PC-9 (cell line): ENCODE results near the gene STXBP5L. TPM values are rescaled to one million over a fixed set of nuclear protein-coding genes. Genes with fewer than 3 reads are reported as not detected.

ENCODE experiments used
- Bru-seq: library from RNA; stranded (reverse); fragments of 400-500 nt; gene quantifications from one replicate; lab custom pipeline; 2021; lab: Mats Ljungman, UMichigan
- BruChase-seq, 2 experiments: library from RNA; stranded (reverse); fragments of 400-500 nt; gene quantifications; one replicate each; lab custom pipeline; 2021; lab: Mats Ljungman, UMichigan
- BruUV-seq: library from RNA; stranded (reverse); fragments of 400-500 nt; replicated peaks from 2 replicates; lab custom pipeline; 2021; lab: Mats Ljungman, UMichigan
- CTCF ChIA-PET: fragments of 300-600 bp; sonication (Branson Sonifier 250); formaldehyde crosslinking; loops from one replicate; lab custom pipeline; 2022; ENCODE audit warnings: antibody characterized with exemption; lab: Charles Lee
- POLR2A ChIA-PET: fragments of 300-600 bp; sonication (Branson Sonifier 250); formaldehyde crosslinking; loops from one replicate; lab custom pipeline; 2022; ENCODE audit warnings: antibody characterized with exemption; ENCODE audit not compliant: unreplicated experiment; lab: Charles Lee
- DNase-seq, 2 experiments: peaks; one replicate each; pipeline versions ENCODE4 v3.0.0 to v3.0.0-alpha.2; 2015 to 2022; ENCODE audit warnings: mixed read lengths in 1 of 2
- H2AFZ ChIP-seq: fragments of 200-600 bp; sonication (generic); 2 replicates; pipeline ENCODE4 v1.8.1; 2017; ENCODE audit warnings: antibody characterized with exemption
- H3F3A ChIP-seq: fragments of 200-600 bp; sonication (generic); 2 replicates; pipeline ENCODE4 v1.8.1; 2017; ENCODE audit warnings: antibody characterized with exemption, mild to moderate bottlenecking, low read depth; ENCODE audit not compliant: insufficient read depth
- H3K27ac ChIP-seq: fragments of 200-600 bp; sonication (generic); 2 replicates; pipeline ENCODE4 v1.6.1; 2016; ENCODE audit warnings: mixed run types
- H3K27me3 ChIP-seq: fragments of 200-600 bp; sonication (generic); 2 replicates; pipeline ENCODE4 v1.6.1; 2016; ENCODE audit warnings: low read depth, mixed run types; ENCODE audit not compliant: insufficient read depth
- H3K36me3 ChIP-seq: fragments of 200-600 bp; sonication (generic); 2 replicates; pipeline ENCODE4 v1.6.1; 2016; ENCODE audit warnings: low read depth, mixed run types
- H3K4me1 ChIP-seq: fragments of 200-600 bp; sonication (generic); replicated peaks from 2 replicates; pipeline ENCODE4 v1.6.1; 2016; ENCODE audit warnings: mixed run types; ENCODE audit not compliant: insufficient read depth
- H3K4me2 ChIP-seq: fragments of 200-600 bp; sonication (generic); 2 replicates; pipeline ENCODE4 v1.6.1; 2017; ENCODE audit warnings: mixed run types
- H3K4me3 ChIP-seq: fragments of 200-600 bp; sonication (generic); 2 replicates; pipeline ENCODE4 v1.6.1; 2016; ENCODE audit warnings: mixed run types
- H3K79me2 ChIP-seq: fragments of 200-600 bp; sonication (generic); 2 replicates; pipeline ENCODE4 v1.6.1; 2017; ENCODE audit warnings: low read depth, mixed run types
- H3K9me2 ChIP-seq: fragments of 200-600 bp; sonication (generic); 2 replicates; pipeline ENCODE4 v1.8.1; 2017; ENCODE audit warnings: mild to moderate bottlenecking; ENCODE audit not compliant: insufficient read depth
- H3K9me3 ChIP-seq: fragments of 200-600 bp; sonication (generic); 2 replicates; pipeline ENCODE4 v1.8.1; 2016; ENCODE audit warnings: low read depth; ENCODE audit not compliant: insufficient read depth
- H4K20me1 ChIP-seq: fragments of 200-600 bp; sonication (generic); 2 replicates; pipeline ENCODE4 v1.8.1; 2017; ENCODE audit not compliant: insufficient read depth
- EZH2 ChIP-seq: fragments of 200-600 bp; sonication (generic); IDR thresholded peaks from 2 replicates; pipeline ENCODE4 v1.8.0; 2017; ENCODE audit warnings: antibody characterized with exemption, low read depth
- intact Hi-C: fragments of 100-400 bp; cut with micrococcal nuclease; formaldehyde crosslinking; loops from one replicate; pipeline ENCODE4 v1.10.0; 2022; ENCODE audit not compliant: unreplicated experiment
- long read RNA-seq: library from polyadenylated mRNA; stranded (forward); transcript quantifications from one replicate; pipeline ENCODE4 v2.0.0, GENCODE V29; 2022
- total RNA-seq: library from RNA; stranded (reverse); gene quantifications from 2 replicates; pipeline ENCODE4 v1.2.3, GENCODE V29; 2021
- TF ChIP-seq, protein P1 (sequence below): fragments of 200-600 bp; sonication (generic); conservative IDR thresholded peaks from 2 replicates; pipeline ENCODE4 v1.6.1; 2017; ENCODE audit warnings: mixed run types, antibody characterized with exemption, mild to moderate bottlenecking, moderate library complexity

Gene STXBP5L
- total RNA-seq: not detected in 2 replicates
- Bru-seq, nascent RNA: percentile 3 among the genes with signal in this experiment
- percentile 3 among the genes with signal in this experiment for BruChase-seq, experiment 1, labeled RNA remaining after a 2-hour chase
- percentile 2 among the genes with signal in this experiment for BruChase-seq, experiment 2, labeled RNA remaining after a 6-hour chase
- long read RNA-seq, partial matches to known transcripts: 0 of 1 reads
- long read RNA-seq, other reads (novel, unspliced or antisense): 1 of 1 reads

DNA sequence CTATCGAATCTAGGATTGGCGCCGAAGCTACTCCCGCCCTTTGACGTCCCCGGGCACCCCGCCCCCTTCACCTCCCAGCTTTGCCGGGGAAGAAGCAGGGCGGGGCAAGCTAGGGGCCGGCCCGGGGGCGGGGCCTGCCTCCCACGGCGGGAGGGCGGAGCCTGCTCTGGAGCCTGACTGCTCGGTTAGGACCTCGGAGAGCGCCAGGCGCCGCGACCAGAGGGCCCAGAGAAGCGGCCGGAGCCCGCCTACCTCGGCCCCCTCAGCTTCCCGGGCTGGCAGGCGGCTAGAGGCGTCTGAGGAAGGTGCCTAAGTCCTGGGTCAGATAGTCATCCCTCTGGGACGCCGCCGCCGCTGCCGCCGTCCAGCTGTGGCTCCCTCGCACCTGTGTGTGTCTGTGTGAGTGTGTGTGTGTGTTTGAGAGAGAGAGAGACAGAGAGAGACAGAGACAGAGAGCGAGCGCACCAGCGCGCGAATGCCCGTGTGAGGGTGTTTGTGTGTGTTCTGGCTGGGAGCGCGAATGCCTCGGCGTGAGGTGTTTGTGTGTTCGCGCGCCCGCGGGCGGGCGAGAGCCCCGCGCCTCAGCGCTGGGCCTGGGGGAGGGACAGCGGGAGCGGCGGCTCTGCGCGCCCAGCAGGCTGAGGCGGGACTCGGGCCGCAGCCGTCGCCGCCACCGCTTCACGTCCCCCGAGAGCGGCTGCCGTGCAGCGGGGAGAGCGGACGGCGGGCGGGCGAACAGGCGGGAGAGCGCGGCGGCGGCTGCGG is at the start of gene STXBP5L:
STXBP5L (plus strand) TSS at position 176 of the 765 bp plus-strand sequence. CDS start 1,374 bp downstream, outside the sequence.
- DNase-seq: peak in 1 of 2 experiments; percentile 47
- Histone ChIP-seq H3K36me3 (no peaks in the 10 kb centered on the region), H3K79me2 (no peaks in the 10 kb centered on the region), H3K4me1 (no peaks in the 10 kb centered on the region), H3F3A (no peaks in the 10 kb centered on the region), H3K27ac (no peak within 1 kb of the TSS), H4K20me1 (no peaks in the 10 kb centered on the region), H2AFZ (no peak within 1 kb of the TSS), H3K27me3 (no peaks in the 10 kb centered on the region), H3K4me3 (no peak within 1 kb of the TSS), H3K4me2 (no peak within 1 kb of the TSS), H3K9me2 (no peaks in the 10 kb centered on the region), H3K9me3 (no peaks in the 10 kb centered on the region)
- POLR2A ChIA-PET: no interaction called here
- TF ChIP-seq, protein P1, sequence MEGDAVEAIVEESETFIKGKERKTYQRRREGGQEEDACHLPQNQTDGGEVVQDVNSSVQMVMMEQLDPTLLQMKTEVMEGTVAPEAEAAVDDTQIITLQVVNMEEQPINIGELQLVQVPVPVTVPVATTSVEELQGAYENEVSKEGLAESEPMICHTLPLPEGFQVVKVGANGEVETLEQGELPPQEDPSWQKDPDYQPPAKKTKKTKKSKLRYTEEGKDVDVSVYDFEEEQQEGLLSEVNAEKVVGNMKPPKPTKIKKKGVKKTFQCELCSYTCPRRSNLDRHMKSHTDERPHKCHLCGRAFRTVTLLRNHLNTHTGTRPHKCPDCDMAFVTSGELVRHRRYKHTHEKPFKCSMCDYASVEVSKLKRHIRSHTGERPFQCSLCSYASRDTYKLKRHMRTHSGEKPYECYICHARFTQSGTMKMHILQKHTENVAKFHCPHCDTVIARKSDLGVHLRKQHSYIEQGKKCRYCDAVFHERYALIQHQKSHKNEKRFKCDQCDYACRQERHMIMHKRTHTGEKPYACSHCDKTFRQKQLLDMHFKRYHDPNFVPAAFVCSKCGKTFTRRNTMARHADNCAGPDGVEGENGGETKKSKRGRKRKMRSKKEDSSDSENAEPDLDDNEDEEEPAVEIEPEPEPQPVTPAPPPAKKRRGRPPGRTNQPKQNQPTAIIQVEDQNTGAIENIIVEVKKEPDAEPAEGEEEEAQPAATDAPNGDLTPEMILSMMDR: no peak
- no peak for TF ChIP-seq EZH2
- intact Hi-C loops: no loop called here
- CTCF ChIA-PET: no interaction called here
- no TSS peak for BruUV-seq

DNA sequence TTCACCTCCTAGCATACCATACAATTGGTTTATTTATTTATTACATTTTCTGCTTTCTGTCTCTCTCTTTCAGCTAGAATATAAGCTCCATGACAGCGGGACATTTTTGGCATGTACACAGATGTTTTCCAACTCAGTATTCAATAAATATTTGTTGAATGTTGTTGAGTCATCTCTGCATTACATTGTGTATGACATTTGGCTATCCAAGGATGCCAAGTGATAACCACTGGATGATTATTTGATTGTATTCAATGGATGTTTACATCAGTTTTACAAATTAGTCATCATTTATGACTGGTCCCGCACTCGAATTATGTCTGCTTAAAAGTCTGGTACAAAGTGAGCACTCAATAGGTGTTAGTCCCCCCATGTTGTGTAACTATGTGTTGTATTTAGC is 49.5 kb upstream of the STXBP5L start:
- no peak overlapping the region for H2AFZ ChIP-seq
- no TSS peak for BruUV-seq
- CTCF ChIA-PET: no interaction called here

GRCh38 chr3:120864541-120864940 is 43.5 kb upstream of the STXBP5L start:
- H4K20me1 ChIP-seq: no peaks in the 10 kb centered on the region
- no peaks in the 10 kb centered on the region for H3F3A ChIP-seq
- intact Hi-C loops: no loop called here
- H3K4me2 ChIP-seq: no peak overlapping the region
- H3K9me2 ChIP-seq: no peaks in the 10 kb centered on the region; the same call in 1 of the 2 replicates
- no peaks in the 10 kb centered on the region for H3K27me3 ChIP-seq
- H3K36me3 ChIP-seq: no peaks in the 10 kb centered on the region
- BruUV-seq: no TSS peak
- H3K9me3 ChIP-seq: no peaks in the 10 kb centered on the region
- ChIA-PET POLR2A (no interaction called here), CTCF (no interaction called here)
- no peak overlapping the region for H3K4me3 ChIP-seq
- DNase-seq: no peak
- H3K4me1 ChIP-seq: no peaks in the 10 kb centered on the region
- H2AFZ ChIP-seq: no peak overlapping the region
- TF ChIP-seq, protein P1: no peak
- no peak for TF ChIP-seq EZH2
- H3K27ac ChIP-seq: no peak overlapping the region
- H3K79me2 ChIP-seq: no peaks in the 10 kb centered on the region

More for the DNA sequence above, 49.5 kb upstream of the STXBP5L start:
- no peak overlapping the region for H3K4me2 ChIP-seq
- POLR2A ChIA-PET: no interaction called here
- no peaks in the 10 kb centered on the region for H3K9me3 ChIP-seq
- H3K4me1 ChIP-seq: no peaks in the 10 kb centered on the region
- H3K4me3 ChIP-seq: no peak overlapping the region
- no peaks in the 10 kb centered on the region for H3K79me2 ChIP-seq
- no peak overlapping the region for H3K27ac ChIP-seq
- intact Hi-C loops: no loop called here
- TF ChIP-seq, protein P1: no peak
- TF ChIP-seq EZH2: no peak
- no peaks in the 10 kb centered on the region for H3K36me3 ChIP-seq
- no peaks in the 10 kb centered on the region; the same call in 1 of the 2 replicates for H3K27me3 ChIP-seq
- DNase-seq: no peak
- no peaks in the 10 kb centered on the region for H3F3A ChIP-seq
- H3K9me2 ChIP-seq: no peaks in the 10 kb centered on the region
- no peaks in the 10 kb centered on the region for H4K20me1 ChIP-seq
